Measurements from ENCODE around the gene NUDT4.

The NUDT4 gene

GRCh38 chr12:93375906-93376305 is 1.8 kb upstream of the NUDT4 start:
- no peak for DNase-seq (ENCODE audit: low read depth)

DNA sequence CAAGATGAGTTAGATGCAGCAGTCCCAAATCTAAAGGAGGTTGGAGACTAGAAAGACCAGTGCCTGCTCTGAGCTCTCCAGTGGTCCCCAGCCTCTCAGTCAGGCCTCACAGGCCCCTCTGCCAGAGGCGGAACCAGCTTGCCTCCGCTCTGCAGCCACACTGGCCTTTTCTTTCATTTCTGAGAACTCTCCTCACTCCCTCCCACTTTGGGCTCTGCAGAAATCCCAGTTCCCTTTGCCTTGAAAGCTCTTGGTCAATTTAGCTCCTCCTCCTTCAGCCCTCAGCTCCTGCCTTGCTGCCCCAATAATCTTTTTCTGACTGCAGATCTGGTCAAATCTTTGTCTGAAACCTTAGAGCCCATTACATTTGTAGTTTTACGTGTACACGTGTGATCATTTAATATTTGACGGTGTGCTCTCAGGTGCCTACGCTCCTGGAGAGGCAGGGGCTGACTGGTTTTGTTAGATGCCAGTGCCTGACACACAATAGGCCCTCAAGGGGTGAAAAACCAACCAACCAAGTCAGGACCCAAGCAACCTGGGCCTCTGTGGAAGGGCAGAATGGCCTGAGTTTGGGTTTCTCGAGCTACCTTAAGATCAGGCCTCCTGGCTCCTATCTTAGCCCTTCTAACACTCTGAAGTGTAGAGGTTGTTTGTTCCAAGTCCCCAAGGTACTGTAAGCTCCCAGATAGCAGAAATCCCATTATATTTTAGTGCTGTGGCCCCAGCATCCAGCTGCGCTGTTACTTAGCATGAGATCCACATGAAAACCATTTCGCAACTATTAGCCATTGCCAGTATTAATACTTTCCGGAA is 1.1 kb upstream of the NUDT4 start:
- DNase-seq (ENCODE audit: low read depth), result peak; percentile 48
- TF ChIP-seq, protein P1, sequence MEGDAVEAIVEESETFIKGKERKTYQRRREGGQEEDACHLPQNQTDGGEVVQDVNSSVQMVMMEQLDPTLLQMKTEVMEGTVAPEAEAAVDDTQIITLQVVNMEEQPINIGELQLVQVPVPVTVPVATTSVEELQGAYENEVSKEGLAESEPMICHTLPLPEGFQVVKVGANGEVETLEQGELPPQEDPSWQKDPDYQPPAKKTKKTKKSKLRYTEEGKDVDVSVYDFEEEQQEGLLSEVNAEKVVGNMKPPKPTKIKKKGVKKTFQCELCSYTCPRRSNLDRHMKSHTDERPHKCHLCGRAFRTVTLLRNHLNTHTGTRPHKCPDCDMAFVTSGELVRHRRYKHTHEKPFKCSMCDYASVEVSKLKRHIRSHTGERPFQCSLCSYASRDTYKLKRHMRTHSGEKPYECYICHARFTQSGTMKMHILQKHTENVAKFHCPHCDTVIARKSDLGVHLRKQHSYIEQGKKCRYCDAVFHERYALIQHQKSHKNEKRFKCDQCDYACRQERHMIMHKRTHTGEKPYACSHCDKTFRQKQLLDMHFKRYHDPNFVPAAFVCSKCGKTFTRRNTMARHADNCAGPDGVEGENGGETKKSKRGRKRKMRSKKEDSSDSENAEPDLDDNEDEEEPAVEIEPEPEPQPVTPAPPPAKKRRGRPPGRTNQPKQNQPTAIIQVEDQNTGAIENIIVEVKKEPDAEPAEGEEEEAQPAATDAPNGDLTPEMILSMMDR (IDR thresholded peaks at IDR 0.05; ENCODE audit: low read length, missing control alignments), result no peak

More at GRCh38 chr12:93375906-93376305, 1.8 kb upstream of the NUDT4 start:
- H3K4me3 ChIP-seq (replicated peaks; ENCODE audit: low read depth, low read length), result no peak overlapping the region
- TF ChIP-seq, protein P1 (IDR thresholded peaks at IDR 0.05; ENCODE audit: low read length, missing control alignments), result no peak

GRCh38 chr12:93378196-93378997 is 672 bp downstream of the NUDT4 start:
- peak; percentile 72 for DNase-seq (ENCODE audit: low read depth)
- peak overlapping the region; percentile 87 for H3K4me3 ChIP-seq (replicated peaks; ENCODE audit: low read depth, low read length)

More for the DNA sequence above, 1.1 kb upstream of the NUDT4 start:
- peak overlapping the region; percentile 64 for H3K4me3 ChIP-seq (replicated peaks; ENCODE audit: low read depth, low read length)

GRCh38 chr12:93378998-93379325 is 1.2 kb downstream of the NUDT4 start:
- TF ChIP-seq, protein P1 (IDR thresholded peaks at IDR 0.05; ENCODE audit: low read length, missing control alignments), result no peak
- H3K4me3 ChIP-seq (replicated peaks; ENCODE audit: low read depth, low read length), result peak overlapping the region; percentile 87
- no peak for DNase-seq (ENCODE audit: low read depth)

DNA sequence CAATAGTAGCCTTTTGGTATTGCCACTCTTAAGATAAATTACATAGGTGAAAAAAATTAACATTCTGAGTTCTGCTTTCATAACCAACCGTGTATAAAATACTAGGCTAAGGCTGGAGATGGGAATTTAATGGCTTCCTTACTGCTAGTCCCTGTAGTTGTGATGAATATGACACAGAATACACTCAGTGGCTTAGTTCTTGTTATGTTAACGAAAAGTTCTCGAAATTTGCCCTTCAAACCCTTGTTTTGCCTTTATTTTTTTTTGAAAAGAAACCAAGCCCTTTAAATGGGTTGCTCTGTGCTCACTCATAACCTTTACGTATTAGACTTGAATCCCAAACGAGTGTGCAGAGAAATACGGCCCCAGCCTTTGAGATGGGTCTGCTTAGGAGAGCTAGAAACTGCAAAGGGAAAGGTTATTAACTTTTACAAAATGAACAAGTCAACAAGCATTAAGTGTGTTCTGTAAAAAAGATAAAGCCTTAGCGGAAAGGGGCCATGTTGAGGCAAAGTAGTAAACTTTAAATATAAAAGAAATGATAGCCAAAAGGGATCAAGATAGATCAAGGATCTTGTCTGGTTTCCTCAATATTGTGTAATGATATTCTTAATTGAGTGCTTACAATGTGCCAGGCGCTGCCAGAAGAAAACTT is 1.7 kb downstream of the NUDT4 start:
- TF ChIP-seq, protein P1 (IDR thresholded peaks at IDR 0.05; ENCODE audit: low read length, missing control alignments), result no peak
- peak overlapping the region; percentile 87 for H3K4me3 ChIP-seq (replicated peaks; ENCODE audit: low read depth, low read length)
- no peak for DNase-seq (ENCODE audit: low read depth)

DNA sequence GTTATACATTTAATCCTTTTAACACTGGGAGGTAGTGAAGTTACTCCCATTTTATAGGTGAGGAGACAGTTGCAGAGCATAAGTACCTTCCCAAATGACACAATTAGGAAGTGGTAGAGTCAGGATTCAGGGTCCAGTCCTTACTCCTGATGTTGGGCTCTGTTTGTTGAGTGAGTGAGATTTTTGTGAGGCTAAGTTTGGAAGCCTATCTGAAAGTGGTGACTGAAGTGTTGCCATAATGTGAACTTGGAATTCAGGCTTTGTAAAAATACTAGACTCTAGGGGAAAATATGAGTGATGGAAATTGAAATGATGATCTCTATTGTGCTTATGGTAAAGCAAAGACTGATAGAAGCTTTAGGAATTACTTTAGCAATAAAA is 2.2 kb downstream of the NUDT4 start:
- no peak for DNase-seq (ENCODE audit: low read depth)
- TF ChIP-seq, protein P1 (IDR thresholded peaks at IDR 0.05; ENCODE audit: low read length, missing control alignments), result no peak
- H3K4me3 ChIP-seq (replicated peaks; ENCODE audit: low read depth, low read length), result peak overlapping the region; percentile 87

All from fibroblast of pulmonary artery (primary cell).